Fibroblast of lung (primary cell): Measurements from ENCODE around the gene ITPKB. TPM values are rescaled to one million over a fixed set of nuclear protein-coding genes. Genes with fewer than 3 reads are reported as not detected.

Source experiments
- DNase-seq, 2 donors: peaks; one replicate each; pipeline versions ENCODE4 v3.0.0 to v3.0.0-alpha.2; 2010; ENCODE audit warnings: low read depth in 2 of 2
- H2AFZ ChIP-seq: 2 replicates; pipeline ENCODE4 v1.5.1; 2012; ENCODE audit warnings: low read length, control low read depth, inconsistent platforms
- H3K27ac ChIP-seq: 2 replicates; pipeline ENCODE4 v1.5.1; 2011; ENCODE audit warnings: low read length, control low read depth; ENCODE audit not compliant: insufficient read depth
- H3K27me3 ChIP-seq: 2 replicates; pipeline ENCODE4 v1.5.1; 2011; ENCODE audit warnings: mild to moderate bottlenecking, low read length; ENCODE audit not compliant: control insufficient read depth, insufficient read depth
- H3K36me3 ChIP-seq: 2 replicates; pipeline ENCODE4 v1.5.1; 2011; ENCODE audit warnings: low read length; ENCODE audit not compliant: control insufficient read depth, insufficient read depth
- H3K4me1 ChIP-seq: 2 replicates; pipeline ENCODE4 v1.5.1; 2011; ENCODE audit warnings: low read length; ENCODE audit not compliant: control insufficient read depth, insufficient read depth; ENCODE audit errors: extremely low read depth
- H3K4me2 ChIP-seq: 2 replicates; pipeline ENCODE4 v1.5.1; 2011; ENCODE audit warnings: low read length, control low read depth; ENCODE audit not compliant: insufficient read depth; ENCODE audit errors: extremely low read depth
- H3K4me3 ChIP-seq, 4 experiments: fragments of 200-600 bp in 1 of 4; sonication (generic) in 1 of 4; replicated peaks in 1 of 4; 2 replicates each; pipeline ENCODE4 v1.5.1; 2011 to 2016; ENCODE audit warnings: low read length in 4 of 4, low read depth in 3 of 4, mild to moderate bottlenecking in 3 of 4, control low read depth in 2 of 4, inconsistent platforms in 1 of 4, mixed read lengths in 1 of 4; ENCODE audit not compliant: insufficient read depth in 1 of 4; ENCODE audit errors: control extremely low read depth in 1 of 4
- H3K79me2 ChIP-seq: 2 replicates; pipeline ENCODE4 v1.5.1; 2012; ENCODE audit warnings: mild to moderate bottlenecking, low read length, inconsistent platforms; ENCODE audit not compliant: control insufficient read depth, insufficient read depth
- H3K9ac ChIP-seq: 2 replicates; pipeline ENCODE4 v1.5.1; 2011; ENCODE audit warnings: mild to moderate bottlenecking, low read length, control low read depth; ENCODE audit not compliant: insufficient read depth
- H3K9me3 ChIP-seq: 2 replicates; pipeline ENCODE4 v1.5.1; 2012; ENCODE audit warnings: low read depth, low read length; ENCODE audit not compliant: control insufficient read depth, insufficient read depth
- H4K20me1 ChIP-seq: 2 replicates; pipeline ENCODE4 v1.5.1; 2011; ENCODE audit warnings: low read length; ENCODE audit not compliant: control insufficient read depth, insufficient read depth; ENCODE audit errors: extremely low read depth
- EZH2 ChIP-seq: IDR thresholded peaks from 2 replicates; pipeline ENCODE4 v1.5.1; 2012; ENCODE audit warnings: low read length, control low read depth, mild to moderate bottlenecking; ENCODE audit errors: missing control alignments
- polyA plus RNA-seq, 2 donors: library from polyadenylated mRNA; depleted of rRNA in 1 of 2; stranded (reverse) in 1 of 2; unstranded in 1 of 2; fragments of >200 nt; gene quantifications; 2 replicates each; pipeline ENCODE4 v1.2.1, GENCODE V29; 2011 to 2012; ENCODE audit warnings: missing spikeins in 1 of 2
- total RNA-seq: library from RNA; depleted of rRNA; stranded (reverse); fragments of >200 nt; gene quantifications from 2 replicates; pipeline ENCODE4 v1.2.1, GENCODE V29; 2014
- TF ChIP-seq, protein P1 (sequence below), 2 donors: IDR thresholded peaks in 1 of 2; conservative IDR thresholded peaks in 1 of 2; 1 replicate in 1 of 2; 2 replicates in 1 of 2; pipeline ENCODE4 v1.5.1; 2011 to 2012; ENCODE audit warnings: low read length in 2 of 2, control low read depth in 1 of 2, inconsistent platforms in 1 of 2, low read depth in 1 of 2, mild to moderate bottlenecking in 1 of 2

Gene ITPKB
- total and polyA plus RNA-seq, 2 donors (not counting 1 experiment from before 2014, with no cell fraction given): 10.2 to 32.4 TPM

GRCh38 chr1:226629896-226630550 lies 109.1 kb downstream of the ITPKB start:
- H3K4me2 ChIP-seq: no peak overlapping the region
- H3K79me2 ChIP-seq: no peaks in the 10 kb centered on the region
- no peaks in the 10 kb centered on the region for H3K9me3 ChIP-seq
- H3K9ac ChIP-seq: no peak overlapping the region
- no peaks in the 10 kb centered on the region for H3K27me3 ChIP-seq
- no peak for TF ChIP-seq EZH2
- TF ChIP-seq, protein P1, sequence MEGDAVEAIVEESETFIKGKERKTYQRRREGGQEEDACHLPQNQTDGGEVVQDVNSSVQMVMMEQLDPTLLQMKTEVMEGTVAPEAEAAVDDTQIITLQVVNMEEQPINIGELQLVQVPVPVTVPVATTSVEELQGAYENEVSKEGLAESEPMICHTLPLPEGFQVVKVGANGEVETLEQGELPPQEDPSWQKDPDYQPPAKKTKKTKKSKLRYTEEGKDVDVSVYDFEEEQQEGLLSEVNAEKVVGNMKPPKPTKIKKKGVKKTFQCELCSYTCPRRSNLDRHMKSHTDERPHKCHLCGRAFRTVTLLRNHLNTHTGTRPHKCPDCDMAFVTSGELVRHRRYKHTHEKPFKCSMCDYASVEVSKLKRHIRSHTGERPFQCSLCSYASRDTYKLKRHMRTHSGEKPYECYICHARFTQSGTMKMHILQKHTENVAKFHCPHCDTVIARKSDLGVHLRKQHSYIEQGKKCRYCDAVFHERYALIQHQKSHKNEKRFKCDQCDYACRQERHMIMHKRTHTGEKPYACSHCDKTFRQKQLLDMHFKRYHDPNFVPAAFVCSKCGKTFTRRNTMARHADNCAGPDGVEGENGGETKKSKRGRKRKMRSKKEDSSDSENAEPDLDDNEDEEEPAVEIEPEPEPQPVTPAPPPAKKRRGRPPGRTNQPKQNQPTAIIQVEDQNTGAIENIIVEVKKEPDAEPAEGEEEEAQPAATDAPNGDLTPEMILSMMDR (conservative IDR thresholded peaks at IDR 0.05 in 1 of 2, IDR thresholded peaks at IDR 0.05 in 1 of 2; ENCODE audit: low read depth in 1 of 2, low read length in 2 of 2): no peak
- no peak overlapping the region for H3K27ac ChIP-seq
- no peak overlapping the region for H2AFZ ChIP-seq
- H4K20me1 ChIP-seq: no peaks in the 10 kb centered on the region
- no peak overlapping the region for H3K4me3 ChIP-seq
- no peak for DNase-seq
- H3K4me1 ChIP-seq: no peaks in the 10 kb centered on the region
- H3K36me3 ChIP-seq: no peaks in the 10 kb centered on the region

DNA sequence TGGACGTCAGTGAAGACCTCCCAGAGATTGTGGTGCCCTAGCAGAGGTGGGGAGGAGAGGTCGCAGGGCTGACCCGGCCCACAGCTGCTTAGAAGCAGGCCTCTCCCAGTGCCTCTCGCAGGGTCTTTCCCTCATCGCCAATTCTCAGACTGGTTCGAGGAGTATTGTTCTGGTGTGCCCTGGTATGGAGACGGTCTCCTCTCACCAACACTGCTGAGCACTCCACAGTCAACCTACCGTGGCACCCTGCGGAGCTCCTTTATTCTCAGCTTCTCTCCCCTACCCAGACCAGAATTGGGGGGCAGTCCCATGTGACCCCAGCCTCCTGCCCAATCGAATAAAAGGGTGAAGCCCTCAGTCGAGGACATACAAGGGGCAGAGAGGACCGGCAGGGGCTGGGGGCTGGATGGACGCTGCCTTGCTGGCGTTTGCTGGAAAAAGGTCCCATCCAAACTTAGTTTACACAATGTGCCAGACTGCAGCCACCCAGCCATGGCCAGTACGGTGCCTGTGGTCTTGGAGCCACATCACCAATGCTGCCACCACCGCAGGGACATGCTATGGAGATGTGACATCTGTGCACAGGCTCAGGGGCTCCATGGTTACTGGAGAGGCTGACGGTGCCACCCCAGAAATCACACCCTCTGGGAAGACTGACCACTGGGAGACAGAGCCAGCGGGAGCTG lies 109.7 kb downstream of the ITPKB start:
- no peaks in the 10 kb centered on the region for H3K4me1 ChIP-seq
- H3K36me3 ChIP-seq: no peaks in the 10 kb centered on the region
- no peak overlapping the region for H3K4me2 ChIP-seq
- no peak overlapping the region for H3K9ac ChIP-seq
- H3K9me3 ChIP-seq: no peaks in the 10 kb centered on the region
- no peaks in the 10 kb centered on the region for H4K20me1 ChIP-seq
- no peaks in the 10 kb centered on the region for H3K79me2 ChIP-seq
- H3K27ac ChIP-seq: no peak overlapping the region
- no peak overlapping the region for H2AFZ ChIP-seq
- no peak for DNase-seq
- no peaks in the 10 kb centered on the region for H3K27me3 ChIP-seq
- TF ChIP-seq EZH2: no peak
- TF ChIP-seq, protein P1 (conservative IDR thresholded peaks at IDR 0.05 in 1 of 2, IDR thresholded peaks at IDR 0.05 in 1 of 2; ENCODE audit: low read depth in 1 of 2, low read length in 2 of 2): no peak
- H3K4me3 ChIP-seq: no peak overlapping the region

DNA sequence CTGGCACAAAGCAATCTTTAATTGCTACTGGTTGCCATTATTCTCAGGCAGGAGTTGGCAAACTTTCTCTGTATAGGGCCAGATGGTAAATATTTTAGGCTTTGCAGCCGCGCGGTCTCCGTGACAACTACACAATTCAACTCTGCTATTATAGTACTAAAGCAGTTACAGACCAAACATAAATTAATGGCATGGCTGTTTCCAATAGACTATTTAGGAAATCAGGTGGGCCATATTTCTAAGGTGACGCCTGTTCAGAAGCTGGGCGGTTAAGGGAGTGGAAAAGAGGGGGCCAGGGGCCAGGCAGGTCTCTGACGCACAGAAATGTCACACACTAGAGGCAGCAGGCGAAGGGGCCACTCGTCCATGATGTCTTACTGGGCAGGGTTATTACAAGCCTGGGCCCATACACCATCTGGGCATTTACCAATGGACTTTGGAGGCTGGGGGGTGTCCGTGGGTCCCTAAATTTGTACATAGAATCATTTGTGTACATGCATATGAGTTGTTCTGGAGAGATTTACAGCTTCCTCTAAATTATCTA lies 110.4 kb downstream of the ITPKB start:
- H3K4me2 ChIP-seq: no peak overlapping the region
- H3K9me3 ChIP-seq: no peaks in the 10 kb centered on the region
- H3K79me2 ChIP-seq: no peaks in the 10 kb centered on the region
- no peak overlapping the region for H3K27ac ChIP-seq
- no peaks in the 10 kb centered on the region for H3K4me1 ChIP-seq
- H3K27me3 ChIP-seq: no peaks in the 10 kb centered on the region
- H4K20me1 ChIP-seq: no peaks in the 10 kb centered on the region
- H3K9ac ChIP-seq: no peak overlapping the region
- no peak for DNase-seq
- H2AFZ ChIP-seq: no peak overlapping the region
- TF ChIP-seq, protein P1 (conservative IDR thresholded peaks at IDR 0.05 in 1 of 2, IDR thresholded peaks at IDR 0.05 in 1 of 2; ENCODE audit: low read depth in 1 of 2, low read length in 2 of 2): no peak
- no peak for TF ChIP-seq EZH2
- H3K4me3 ChIP-seq: no peak overlapping the region
- H3K36me3 ChIP-seq: no peaks in the 10 kb centered on the region
